HG03103 (cell line): ENCODE results near the gene RANGRF.

ENCODE experiments used
- ATAC-seq: cut with Tn5 transposase; IDR thresholded peaks from one replicate; pipeline ENCODE4 v1.9.1; 2021; ENCODE audit warnings: low read depth; ENCODE audit not compliant: unreplicated experiment

RANGRF gene

GRCh38 chr17:8312726-8313600 is 24.5 kb downstream of the RANGRF start:
- no peak for ATAC-seq

GRCh38 chr17:8314797-8315763 is 26.6 kb downstream of the RANGRF start:
- no peak for ATAC-seq

DNA sequence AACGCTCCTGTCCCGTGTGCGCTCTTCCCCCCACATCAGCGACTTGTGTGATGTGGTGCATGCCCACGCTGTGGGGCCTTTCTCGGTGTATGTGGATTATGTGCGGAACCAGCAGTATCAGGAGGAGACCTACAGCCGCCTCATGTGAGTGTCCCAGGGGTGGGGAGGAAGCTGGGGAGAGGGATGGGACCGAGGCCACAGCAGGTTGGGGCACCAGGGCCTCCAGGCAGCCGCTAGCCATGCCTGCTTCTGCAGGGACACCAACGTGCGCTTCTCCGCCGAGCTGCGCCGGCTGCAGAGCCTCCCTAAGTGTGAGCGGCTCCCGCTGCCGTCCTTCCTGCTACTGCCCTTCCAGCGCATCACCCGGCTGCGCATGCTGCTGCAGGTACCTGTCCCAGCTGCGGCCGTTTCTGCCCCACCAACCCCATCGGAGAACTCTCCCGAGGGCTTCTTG is 27.3 kb downstream of the RANGRF start:
- no peak for ATAC-seq

GRCh38 chr17:8318010-8318935 is 29.8 kb downstream of the RANGRF start:
- ATAC-seq: no peak

- ATAC-seq: no peak
Measured at GRCh38 chr17:8320262-8320661, 31.8 kb downstream of the RANGRF start.

- ATAC-seq: no peak
Measured at GRCh38 chr17:8320990-8321389, 32.5 kb downstream of the RANGRF start.

DNA sequence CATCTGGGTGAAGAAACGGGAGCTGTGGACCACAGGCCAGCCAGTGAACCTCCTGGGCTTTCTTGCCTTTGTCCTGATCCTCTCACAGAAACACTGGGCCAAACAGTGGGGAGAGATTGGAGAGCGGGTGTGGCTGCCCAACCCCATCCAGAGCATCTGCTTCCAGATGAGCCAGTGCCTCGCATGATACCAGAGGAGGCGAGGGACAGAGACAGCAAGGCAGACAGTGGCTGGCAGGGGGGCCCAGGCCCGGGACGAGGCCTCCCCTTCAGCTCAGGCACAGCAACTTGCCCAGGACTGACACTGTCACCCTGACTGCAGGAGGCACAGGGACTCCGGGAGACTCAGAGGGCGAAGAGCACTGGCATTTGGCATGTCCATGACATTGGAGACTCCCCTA is 33.6 kb downstream of the RANGRF start:
- ATAC-seq: no peak

DNA sequence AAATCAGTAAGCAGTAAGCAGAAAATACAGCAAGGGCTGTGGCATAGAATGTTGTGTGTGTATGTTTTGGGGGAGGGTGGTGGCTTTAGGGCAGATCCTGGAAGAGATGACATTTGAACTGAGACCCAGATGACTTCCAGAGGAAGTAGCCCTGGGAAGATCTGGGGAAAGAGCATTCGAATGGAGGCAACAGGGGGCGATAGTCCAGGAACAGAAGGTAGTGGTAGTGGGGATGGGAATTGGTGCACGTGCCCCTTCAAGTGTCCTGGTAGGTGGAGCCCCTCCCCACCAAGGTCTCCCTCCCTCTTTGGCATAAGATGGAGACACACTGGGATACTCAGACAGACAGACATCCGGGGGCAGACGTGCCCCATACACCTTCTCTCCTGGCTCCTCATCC is 35.7 kb downstream of the RANGRF start:
- ATAC-seq: no peak

DNA sequence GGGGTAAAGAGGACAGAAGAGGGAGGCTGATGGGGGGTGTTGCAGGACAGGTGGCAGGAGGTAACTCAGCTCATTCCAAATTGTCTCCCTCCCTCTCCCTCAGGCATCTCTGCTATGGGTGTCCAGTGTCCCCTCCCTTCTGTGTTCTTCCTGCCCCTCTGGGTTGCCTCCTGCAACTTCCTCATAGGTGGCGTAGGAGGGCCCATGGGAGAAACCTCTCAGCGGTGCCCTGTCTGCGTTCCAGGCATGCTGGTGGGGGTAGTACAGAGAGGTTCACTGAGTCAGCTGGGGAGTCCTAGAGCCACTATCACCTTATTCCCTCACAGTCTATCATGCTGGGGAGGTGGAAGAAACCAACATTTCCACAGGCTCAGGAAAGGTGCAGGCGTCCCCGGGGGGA is 36.5 kb downstream of the RANGRF start:
- no peak for ATAC-seq

GRCh38 chr17:8326511-8327302 is 38.2 kb downstream of the RANGRF start:
- ATAC-seq: no peak

DNA sequence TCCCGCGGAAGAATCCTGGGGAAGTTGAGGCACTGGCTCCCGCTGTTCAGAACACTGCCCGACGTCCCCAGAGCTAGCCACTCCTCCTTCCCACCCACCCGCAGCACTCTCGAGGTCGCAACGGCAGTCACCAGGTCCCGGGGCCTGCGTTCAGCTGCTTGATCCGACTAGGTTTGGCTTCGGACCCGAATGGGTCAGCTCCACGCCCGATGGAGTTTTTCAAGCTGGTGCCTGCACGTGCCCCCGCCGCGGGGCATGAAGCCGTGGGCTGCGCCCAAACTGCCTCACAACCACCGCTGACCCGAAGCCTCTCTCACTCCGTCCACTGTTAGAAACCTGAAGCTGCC is 38.8 kb downstream of the RANGRF start:
- ATAC-seq: no peak

DNA sequence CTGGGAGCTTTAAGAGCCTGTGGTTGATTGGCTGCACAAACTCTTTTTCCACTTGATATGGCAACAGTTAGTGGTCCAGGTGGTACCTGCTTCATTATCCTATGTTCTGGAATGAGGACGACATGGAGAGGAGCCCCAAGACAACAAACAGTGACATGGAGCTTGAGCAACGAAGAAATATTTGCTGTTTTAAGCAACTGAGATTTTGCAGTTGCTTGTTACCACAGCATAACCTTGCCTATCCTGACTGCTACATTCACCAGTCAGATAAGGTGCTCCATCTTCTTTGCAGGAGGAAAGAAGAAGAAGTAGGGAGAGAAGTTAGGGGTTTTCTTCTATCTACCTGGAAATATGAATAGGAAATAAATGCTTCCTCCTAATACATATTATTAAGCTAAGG is 43.7 kb downstream of the RANGRF start:
- no peak for ATAC-seq

- ATAC-seq: no peak
Measured at GRCh38 chr17:8332688-8333087, 44.2 kb downstream of the RANGRF start.

DNA sequence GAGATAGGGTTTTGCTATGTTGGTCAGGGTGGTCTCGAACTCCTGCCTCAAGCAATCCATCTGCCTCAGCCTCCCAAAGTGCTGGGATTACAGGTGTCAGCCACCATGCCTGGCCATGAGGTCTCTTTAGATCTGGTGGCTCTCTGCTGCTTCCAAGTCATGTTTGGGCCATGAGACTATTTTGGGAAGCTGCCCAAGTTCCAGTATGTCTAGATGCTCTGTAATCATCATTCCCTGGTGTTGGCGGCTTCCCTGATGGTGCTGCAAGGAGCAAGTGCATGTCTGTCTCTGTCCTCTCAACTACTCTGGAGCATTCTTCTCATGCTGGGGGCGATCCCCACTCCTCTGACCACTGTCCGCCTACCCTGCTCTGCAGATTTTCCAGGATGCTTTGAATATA is 44.8 kb downstream of the RANGRF start:
- no peak for ATAC-seq

DNA sequence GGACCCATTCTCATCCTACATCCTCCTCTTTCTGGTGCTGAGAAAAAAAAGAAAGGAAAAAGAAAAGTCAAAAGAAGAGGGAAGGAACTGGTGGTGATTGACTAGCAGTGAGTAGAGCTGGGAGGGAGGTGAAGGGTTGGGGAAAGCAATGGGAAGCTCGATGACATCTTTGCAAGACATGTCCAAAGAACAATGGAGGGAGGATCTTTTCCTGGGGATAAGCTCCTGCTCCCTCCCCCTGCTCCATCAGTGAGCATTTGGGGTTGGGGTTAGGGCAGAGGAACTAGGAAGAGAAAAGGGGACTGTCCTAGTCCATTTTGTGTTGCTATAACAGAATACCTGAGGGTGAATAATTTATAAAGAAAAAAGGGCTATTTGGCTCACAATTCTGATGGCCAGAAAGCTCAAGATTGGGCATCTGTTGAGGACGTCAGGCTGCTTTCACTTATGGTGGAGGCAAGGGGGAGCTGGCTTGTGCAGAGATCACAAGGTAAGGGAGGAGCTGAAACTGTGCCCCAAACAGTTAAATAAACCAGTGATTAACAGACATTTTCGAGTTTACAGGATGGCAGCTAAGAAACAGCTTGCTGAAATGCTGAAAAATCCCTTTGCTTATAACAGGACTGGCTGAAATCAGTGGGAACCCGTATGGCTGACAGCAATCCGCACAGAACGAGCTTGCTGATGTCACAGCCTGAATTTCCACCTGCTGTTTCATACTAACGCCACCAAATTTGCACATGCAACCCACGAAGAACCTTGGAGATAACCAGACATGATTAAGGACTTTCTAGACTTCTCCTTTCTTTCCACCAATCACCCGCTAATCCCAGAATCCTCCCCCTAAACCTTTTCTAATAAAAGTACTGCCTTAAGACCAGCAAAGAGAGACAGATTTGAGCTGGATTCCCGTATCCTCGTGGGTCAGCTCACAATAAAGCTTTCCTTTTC is 49.6 kb downstream of the RANGRF start:
- ATAC-seq: no peak

- ATAC-seq: no peak
Measured at GRCh38 chr17:8338753-8339140, 50.3 kb downstream of the RANGRF start.

DNA sequence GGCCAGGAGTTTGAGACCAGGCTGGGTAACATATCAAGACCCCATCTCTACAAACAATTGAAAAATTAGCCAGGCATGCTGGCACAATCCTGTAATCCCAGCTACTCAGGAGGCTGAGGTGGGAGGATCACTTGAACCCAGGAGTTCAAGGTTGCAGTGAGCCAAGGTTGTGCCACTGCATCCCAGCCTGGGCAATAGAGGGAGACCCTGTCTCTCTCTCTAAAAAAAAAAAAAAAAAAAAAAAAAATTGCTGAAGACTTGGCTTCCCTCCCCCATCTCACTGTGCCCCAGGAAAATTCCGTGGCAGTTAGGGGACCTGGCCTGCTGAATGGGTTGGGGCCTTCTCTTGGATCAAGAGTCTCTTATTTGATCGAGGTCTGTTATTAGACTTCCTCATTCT is 51.1 kb downstream of the RANGRF start, which contains the start of gene ODF4:
Gene ODF4 (plus strand): TSS at position 301 of the 400 bp plus-strand sequence. CDS start 212 bp downstream, outside the sequence.
- no peak for ATAC-seq
